B cell (primary cell): ENCODE results near the gene VPS13D.

Experiments
- CTCF ChIP-seq: fragments of 200-600 bp; IDR thresholded peaks from one replicate; pipeline ENCODE4 v1.8.0; 2022; ENCODE audit warnings: antibody characterized with exemption, mild to moderate bottlenecking
- EZH2 ChIP-seq: IDR thresholded peaks from 2 replicates; pipeline ENCODE4 v1.6.1; 2012; ENCODE audit warnings: borderline replicate concordance, low read depth, mild to moderate bottlenecking, moderate library complexity, low read length; ENCODE audit not compliant: insufficient read depth, poor library complexity, severe bottlenecking

- no peak for TF ChIP-seq CTCF
- no peak for TF ChIP-seq EZH2
Measured at GRCh38 chr1:12472798-12473551, 243.1 kb downstream of the VPS13D start.
